HG03066 (cell line): ENCODE results near the gene ABO.
"Not testable (repeated sequence)": the region's sequence is repeated elsewhere in the genome, so short reads cannot be mapped to it uniquely, and the experiment has no call there.

Experiments
- ATAC-seq: cut with Tn5 transposase; IDR thresholded peaks from one replicate; pipeline ENCODE4 v1.9.1; 2021; ENCODE audit warnings: low read depth; ENCODE audit not compliant: unreplicated experiment

ABO gene

GRCh38 chr9:133275105-133276000 lies at the start of gene ABO:
Gene ABO, minus strand, starts transcription at chr9:133275201.
- no peak for ATAC-seq

- ATAC-seq: no peak
Observed at GRCh38 chr9:133323991-133324703, 49.1 kb upstream of the ABO start.

- no peak for ATAC-seq
Observed at GRCh38 chr9:133323211-133323610, 48.2 kb upstream of the ABO start.

DNA sequence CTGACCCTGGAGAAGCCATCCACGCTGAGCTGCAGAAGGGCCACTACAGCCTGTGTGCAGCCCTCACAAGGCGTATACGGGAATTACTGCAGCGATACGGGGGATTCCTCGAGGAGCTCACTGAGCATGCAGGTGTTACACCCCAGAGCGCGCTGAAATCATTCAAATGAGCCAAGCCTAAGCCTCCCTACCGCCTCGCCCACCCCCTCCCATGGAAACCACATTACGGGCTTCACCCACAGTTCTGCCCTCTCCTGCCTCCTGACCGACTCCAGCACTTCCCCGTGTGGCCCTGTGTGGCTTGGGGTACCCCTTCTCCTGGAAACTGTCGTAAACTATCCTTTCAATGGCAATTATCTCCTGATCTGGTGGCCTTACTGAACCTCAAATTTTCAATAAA lies 47.7 kb upstream of the ABO start:
- ATAC-seq: no peak

DNA sequence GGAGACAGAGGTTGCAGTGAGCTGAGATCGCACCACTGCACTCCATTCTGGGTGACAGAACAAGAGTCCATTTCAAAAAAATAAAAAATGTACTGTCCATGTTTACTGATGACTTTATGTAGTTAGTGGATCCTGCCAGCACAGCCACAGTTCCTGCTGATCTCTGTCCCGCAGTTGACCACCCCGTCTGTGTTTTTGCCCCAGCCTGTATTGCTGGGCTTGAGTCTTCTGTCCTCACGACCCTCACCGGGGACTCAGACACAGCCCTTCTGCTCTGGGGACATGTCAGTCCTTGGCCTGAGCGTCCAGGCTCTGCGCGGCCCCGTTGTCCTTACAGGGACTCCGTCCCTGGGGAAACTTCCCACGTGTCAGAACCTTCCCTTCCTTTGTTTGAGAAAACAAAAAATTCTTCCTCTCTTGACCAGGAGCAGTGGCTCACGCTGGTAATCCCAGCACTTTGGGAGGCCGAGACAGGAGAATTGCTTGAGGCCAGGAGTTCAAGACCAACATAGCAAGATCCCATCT lies 46.5 kb upstream of the ABO start:
- no peak for ATAC-seq

DNA sequence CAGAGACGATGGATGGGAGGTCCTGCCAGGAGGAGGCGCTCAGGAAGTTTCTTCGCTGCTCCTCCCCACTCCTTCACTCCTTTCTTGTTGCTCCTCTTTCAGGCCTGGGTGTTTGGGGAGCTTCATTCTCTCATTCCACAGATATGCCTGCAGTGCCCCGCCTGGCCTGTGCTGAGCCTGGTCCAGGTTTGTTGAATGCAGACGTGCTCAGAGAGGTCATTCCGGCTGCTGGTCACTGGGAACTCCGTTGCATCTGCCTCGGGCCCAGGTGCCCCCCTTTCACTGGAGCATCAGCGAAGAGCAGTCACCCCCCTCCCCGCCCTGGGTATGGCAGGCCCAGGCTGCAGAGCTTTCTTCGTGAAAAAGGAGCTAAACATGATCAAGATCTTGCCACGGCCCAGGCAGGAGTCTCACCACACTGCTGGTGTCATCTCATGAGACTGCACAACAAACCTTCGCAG lies 45.5 kb upstream of the ABO start:
- ATAC-seq: no peak

DNA sequence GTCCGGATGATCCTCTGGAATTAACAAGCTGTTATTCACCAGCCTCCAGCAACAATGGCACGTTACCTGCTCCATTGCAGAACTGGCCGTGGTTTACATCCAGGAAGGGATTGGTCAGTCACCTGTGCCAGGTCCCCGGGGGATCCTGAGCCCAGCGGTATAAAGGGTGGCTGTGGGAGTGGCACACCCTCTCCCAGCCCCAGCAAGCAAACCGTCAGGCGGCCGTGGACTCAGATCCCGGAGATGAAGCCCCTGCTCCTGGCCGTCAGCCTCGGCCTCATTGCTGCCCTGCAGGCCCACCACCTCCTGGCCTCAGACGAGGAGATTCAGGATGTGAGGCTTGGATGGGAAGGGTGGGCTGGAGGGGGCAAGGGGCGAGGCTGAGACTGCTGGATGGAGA lies 42.5 kb upstream of the ABO start:
- ATAC-seq: not testable (repeated sequence)

DNA sequence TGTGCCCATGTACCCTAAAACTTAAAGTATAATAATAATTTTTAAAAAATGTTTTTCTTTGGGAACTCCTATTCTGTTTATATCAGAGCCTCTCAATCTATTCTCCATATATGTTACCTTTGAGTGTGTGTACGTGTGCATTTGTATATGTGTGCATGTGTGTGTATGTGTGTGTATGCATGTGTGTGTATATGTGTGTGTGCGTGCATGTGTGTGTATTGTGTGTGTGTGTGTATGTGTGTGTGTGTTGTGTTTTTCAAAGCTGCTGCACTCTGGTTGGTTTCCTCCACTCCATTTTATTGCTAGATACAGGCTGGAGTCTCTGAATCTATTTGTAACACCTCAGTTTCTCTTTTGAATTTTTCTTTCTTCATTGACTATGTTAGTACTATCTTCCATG lies 41.0 kb upstream of the ABO start:
- ATAC-seq: no peak

GRCh38 chr9:133309608-133310007 lies 34.6 kb upstream of the ABO start:
- no peak for ATAC-seq

- no peak for ATAC-seq
Observed at GRCh38 chr9:133307301-133307700, 32.3 kb upstream of the ABO start.

GRCh38 chr9:133306242-133307204 lies 31.5 kb upstream of the ABO start:
- no peak for ATAC-seq

GRCh38 chr9:133305731-133306130 lies 30.7 kb upstream of the ABO start:
- ATAC-seq: no peak

GRCh38 chr9:133304477-133305377 lies 29.7 kb upstream of the ABO start:
- no peak for ATAC-seq

DNA sequence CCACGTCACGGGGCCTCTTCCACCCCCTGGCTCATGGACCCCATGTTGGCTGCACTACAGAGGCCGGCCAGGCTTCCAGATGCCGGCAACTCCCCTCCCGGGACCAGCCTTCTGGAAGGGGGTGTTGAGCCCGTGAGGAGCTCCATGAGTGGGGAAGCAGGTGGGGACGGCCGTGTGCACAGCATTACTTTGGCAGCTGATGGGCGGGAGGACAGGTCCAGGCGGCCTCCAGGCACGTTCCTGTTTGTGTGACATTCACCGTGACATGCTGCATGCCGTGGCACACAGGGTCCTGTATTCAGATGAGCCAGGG lies 29.1 kb upstream of the ABO start:
- ATAC-seq: no peak

DNA sequence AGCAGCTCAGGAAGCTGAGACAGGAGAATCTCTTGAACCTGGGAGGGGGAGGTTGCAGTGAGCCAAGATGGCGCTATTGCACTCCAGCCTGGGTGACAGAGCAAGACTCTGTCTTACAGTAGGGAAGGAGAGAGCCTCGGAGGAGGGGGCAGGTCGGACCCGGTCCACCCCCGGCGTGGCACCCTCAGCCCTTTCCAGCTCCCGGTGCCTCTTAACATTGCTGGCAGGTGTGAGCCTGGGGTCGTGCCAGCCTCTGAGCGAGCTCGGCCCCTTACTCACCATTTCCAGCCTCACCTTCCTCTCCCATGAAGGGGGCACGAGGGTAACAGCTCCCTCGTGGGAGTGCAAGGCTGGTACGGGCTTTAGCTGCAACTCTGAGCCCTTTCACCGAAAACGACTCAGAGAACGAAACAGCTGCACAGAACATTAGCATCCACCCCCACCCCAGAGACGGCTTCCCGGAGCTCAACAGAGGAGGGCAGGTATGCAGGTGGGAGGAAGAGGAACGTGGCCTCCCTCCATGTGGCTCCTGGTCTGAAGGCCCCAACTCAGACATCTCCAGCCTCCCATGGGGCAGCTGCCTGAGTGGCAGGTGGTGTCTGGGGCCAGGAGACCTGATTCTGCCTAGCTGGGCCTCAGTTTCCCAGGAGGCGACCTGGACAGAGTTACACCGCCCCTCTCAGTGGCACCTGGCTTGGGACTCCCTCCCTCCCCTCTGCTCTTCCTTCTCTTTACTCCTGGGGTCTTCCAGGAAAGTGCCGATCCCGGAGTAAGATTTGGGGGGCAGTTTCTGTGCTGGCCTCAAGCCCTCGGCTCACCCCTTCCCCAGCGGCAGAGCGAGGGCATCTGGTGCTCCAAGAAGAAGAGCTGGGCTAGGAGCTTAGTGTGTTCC lies 28.5 kb upstream of the ABO start:
- no peak for ATAC-seq

GRCh38 chr9:133301253-133302230 lies 26.5 kb upstream of the ABO start:
- ATAC-seq: no peak

GRCh38 chr9:133299996-133300395 lies 25.0 kb upstream of the ABO start:
- not testable (repeated sequence) for ATAC-seq
